Thoracic aorta (tissue), 2 donors: ENCODE data around the gene SEC61A2. TPM values are rescaled to one million over a fixed set of nuclear protein-coding genes. Genes with fewer than 3 reads are reported as not detected.
"Not testable (repeated sequence)": the region's sequence is repeated elsewhere in the genome, so short reads cannot be mapped to it uniquely, and the experiment has no call there.

ENCODE experiments used
- ATAC-seq: fragments of 150-250 bp; one replicate; pipeline ENCODE4 v1.8.0; 2017; ENCODE audit warnings: low read depth; ENCODE audit not compliant: insufficient number of reproducible peaks, low FRiP score
- DNase-seq: peaks from one replicate; pipeline ENCODE4 v3.0.0-alpha.2; 2020; ENCODE audit warnings: low spot score
- H3K27ac ChIP-seq, 2 donors: fragments of 200-600 bp; sonication (generic); 1 replicate in 1 of 2; 2 replicates in 1 of 2; pipeline ENCODE4 v1.5.1; 2016; ENCODE audit warnings: mild to moderate bottlenecking in 2 of 2, moderate library complexity in 2 of 2
- H3K27me3 ChIP-seq: fragments of 200-600 bp; sonication (generic); replicated peaks from 2 replicates; pipeline ENCODE4 v1.6.0; 2016; ENCODE audit warnings: mild to moderate bottlenecking; ENCODE audit not compliant: insufficient read depth
- H3K36me3 ChIP-seq: fragments of 200-600 bp; sonication (generic); one replicate; pipeline ENCODE4 v1.5.1; 2016
- H3K4me1 ChIP-seq, 2 donors: fragments of 200-600 bp; sonication (generic); 1 replicate in 1 of 2; 2 replicates in 1 of 2; pipeline versions ENCODE4 v1.5.1 to v1.6.0; 2016; ENCODE audit warnings: low read depth in 2 of 2, mild to moderate bottlenecking in 1 of 2; ENCODE audit not compliant: control insufficient read depth in 1 of 2
- H3K4me3 ChIP-seq: fragments of 200-600 bp; sonication (generic); 2 replicates; pipeline ENCODE4 v1.5.1; 2016; ENCODE audit warnings: mild to moderate bottlenecking
- H3K9me3 ChIP-seq: fragments of 200-600 bp; sonication (generic); 2 replicates; pipeline ENCODE4 v1.5.1; 2016
- total RNA-seq, 2 donors: library from RNA; depleted of rRNA; stranded (reverse); fragments of >200 nt; gene quantifications; one replicate each; pipeline versions ENCODE4 v1.1.0 to v1.2.3, GENCODE V29; 2016
- TF ChIP-seq, protein P1 (sequence below): fragments of 200-600 bp; sonication (generic); IDR thresholded peaks from one replicate; pipeline ENCODE4 v1.5.1; 2019; ENCODE audit warnings: antibody characterized with exemption

Gene SEC61A2
- total RNA-seq, 2 donors from 2014 or later = 3.5 to 15.4 TPM

- peaks cover 54% of the 10 kb centered on the region for H3K36me3 ChIP-seq
- H3K4me1 ChIP-seq = no peaks in the 10 kb centered on the region
- no peaks in the 10 kb centered on the region for H3K9me3 ChIP-seq
- no peak for DNase-seq
- no peaks in the 10 kb centered on the region for H3K27me3 ChIP-seq
- TF ChIP-seq, protein P1, sequence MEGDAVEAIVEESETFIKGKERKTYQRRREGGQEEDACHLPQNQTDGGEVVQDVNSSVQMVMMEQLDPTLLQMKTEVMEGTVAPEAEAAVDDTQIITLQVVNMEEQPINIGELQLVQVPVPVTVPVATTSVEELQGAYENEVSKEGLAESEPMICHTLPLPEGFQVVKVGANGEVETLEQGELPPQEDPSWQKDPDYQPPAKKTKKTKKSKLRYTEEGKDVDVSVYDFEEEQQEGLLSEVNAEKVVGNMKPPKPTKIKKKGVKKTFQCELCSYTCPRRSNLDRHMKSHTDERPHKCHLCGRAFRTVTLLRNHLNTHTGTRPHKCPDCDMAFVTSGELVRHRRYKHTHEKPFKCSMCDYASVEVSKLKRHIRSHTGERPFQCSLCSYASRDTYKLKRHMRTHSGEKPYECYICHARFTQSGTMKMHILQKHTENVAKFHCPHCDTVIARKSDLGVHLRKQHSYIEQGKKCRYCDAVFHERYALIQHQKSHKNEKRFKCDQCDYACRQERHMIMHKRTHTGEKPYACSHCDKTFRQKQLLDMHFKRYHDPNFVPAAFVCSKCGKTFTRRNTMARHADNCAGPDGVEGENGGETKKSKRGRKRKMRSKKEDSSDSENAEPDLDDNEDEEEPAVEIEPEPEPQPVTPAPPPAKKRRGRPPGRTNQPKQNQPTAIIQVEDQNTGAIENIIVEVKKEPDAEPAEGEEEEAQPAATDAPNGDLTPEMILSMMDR = no peak
- no peak for ATAC-seq
- H3K4me3 ChIP-seq = no peak overlapping the region
- H3K27ac ChIP-seq = no peak overlapping the region
Observed at GRCh38 chr10:12165999-12166775, 36.7 kb downstream of the SEC61A2 start.

GRCh38 chr10:12171512-12171911, 42.0 kb downstream of the SEC61A2 start:
- not testable (repeated sequence) for DNase-seq, H3K4me3 ChIP-seq, H3K27ac ChIP-seq, H3K4me1 ChIP-seq, H3K27me3 ChIP-seq, H3K9me3 ChIP-seq, ATAC-seq
- H3K36me3 ChIP-seq = peaks cover 48% of the 10 kb centered on the region

DNA sequence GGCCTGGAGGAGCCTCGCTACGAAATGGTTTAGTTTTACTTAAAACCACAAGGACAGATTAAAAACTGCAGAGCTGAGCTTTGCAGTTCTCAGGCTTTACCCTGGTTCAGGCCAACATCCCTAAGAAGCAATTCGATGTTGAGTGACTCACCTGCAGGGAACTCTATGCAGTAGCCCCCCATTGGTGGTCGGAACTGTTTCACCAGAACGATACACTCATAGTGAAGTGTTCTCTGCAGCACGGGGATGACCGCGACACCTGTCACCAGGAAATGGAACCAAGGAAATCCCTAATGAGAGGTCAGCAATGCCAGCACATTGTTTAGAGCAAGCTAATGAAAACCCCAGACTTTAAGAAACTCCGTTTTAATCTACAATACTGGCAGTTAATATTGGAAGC, 48.2 kb downstream of the SEC61A2 start:
- DNase-seq (no peak), ATAC-seq (no peak)
- Histone ChIP-seq H3K27me3 (no peaks in the 10 kb centered on the region), H3K9me3 (no peaks in the 10 kb centered on the region), H3K36me3 (peaks cover 41% of the 10 kb centered on the region), H3K4me3 (no peak overlapping the region), H3K4me1 (no peaks in the 10 kb centered on the region), H3K27ac (no peak overlapping the region)
- TF ChIP-seq, protein P1 = no peak

- DNase-seq (no peak), ATAC-seq (no peak)
- Histone ChIP-seq H3K4me1 (no peaks in the 10 kb centered on the region), H3K27me3 (no peaks in the 10 kb centered on the region), H3K27ac (no peak overlapping the region), H3K4me3 (no peak overlapping the region), H3K9me3 (no peaks in the 10 kb centered on the region), H3K36me3 (peaks cover 27% of the 10 kb centered on the region)
- TF ChIP-seq, protein P1 = no peak
Observed at GRCh38 chr10:12179606-12180170, 50.2 kb downstream of the SEC61A2 start.

DNA sequence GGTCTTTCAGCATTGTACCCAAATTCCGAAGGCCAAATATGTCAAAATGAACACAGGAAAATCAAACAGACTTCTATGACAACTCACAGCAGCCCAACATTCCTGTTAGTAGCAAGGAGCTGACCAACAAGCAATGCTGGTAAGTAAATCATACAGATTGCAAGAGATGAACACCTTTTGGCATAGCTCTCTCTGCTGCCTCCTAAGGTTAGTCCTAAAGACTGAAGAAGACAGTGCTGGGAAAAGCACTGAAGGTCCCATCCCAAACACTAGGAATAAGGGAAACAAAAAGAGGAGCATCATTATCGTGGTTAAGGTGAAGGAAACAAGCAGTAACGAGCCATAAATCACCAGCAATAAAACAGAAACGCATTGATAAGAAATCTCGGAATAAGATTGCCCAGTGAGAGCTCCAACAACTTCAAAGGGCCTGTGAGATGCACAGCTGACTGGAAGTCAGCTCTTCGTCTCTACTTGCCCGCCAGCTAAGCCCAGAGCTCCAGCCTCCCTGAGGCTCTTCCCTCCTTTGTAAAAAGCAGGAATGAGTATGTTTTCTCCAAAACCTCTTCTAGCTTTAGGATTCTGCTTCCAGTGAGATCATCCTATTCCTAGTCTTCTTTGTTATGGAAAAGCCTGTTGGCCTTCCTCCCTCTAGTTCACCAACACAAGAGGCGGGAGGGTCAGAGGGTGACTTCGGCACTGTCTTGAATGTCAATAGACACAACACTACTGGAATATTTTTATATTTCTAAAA, 50.9 kb downstream of the SEC61A2 start:
- no peaks in the 10 kb centered on the region for H3K9me3 ChIP-seq
- H3K27me3 ChIP-seq = no peaks in the 10 kb centered on the region
- ATAC-seq (no peak), DNase-seq (no peak)
- H3K36me3 ChIP-seq = peaks cover 24% of the 10 kb centered on the region
- H3K4me1 ChIP-seq = no peaks in the 10 kb centered on the region
- H3K27ac ChIP-seq = no peak overlapping the region
- H3K4me3 ChIP-seq = no peak overlapping the region
- TF ChIP-seq, protein P1 = no peak
